Endodermal cell (in vitro differentiated cells): Measurements from ENCODE around the gene TMEM267. TPM values are rescaled to one million over a fixed set of nuclear protein-coding genes. Genes with fewer than 3 reads are reported as not detected.

Experiments
- DNase-seq: peaks from one replicate; pipeline ENCODE4 v3.0.0-alpha.2; 2017
- H3K27ac ChIP-seq: 2 replicates; pipeline ENCODE4 v1.5.1; 2013; ENCODE audit warnings: mild to moderate bottlenecking, low read depth, low read length, moderate library complexity
- H3K27me3 ChIP-seq: 2 replicates; pipeline ENCODE4 v1.6.1; 2013; ENCODE audit warnings: mild to moderate bottlenecking, low read length, moderate library complexity; ENCODE audit not compliant: insufficient read depth, control insufficient read depth, poor library complexity, severe bottlenecking
- H3K36me3 ChIP-seq: 2 replicates; pipeline ENCODE4 v1.7.0; 2013; ENCODE audit warnings: mild to moderate bottlenecking, low read length, moderate library complexity; ENCODE audit not compliant: control insufficient read depth, insufficient read depth
- H3K4me1 ChIP-seq: one replicate; pipeline ENCODE4 v1.7.0; 2013; ENCODE audit warnings: low read length; ENCODE audit not compliant: control insufficient read depth, insufficient read depth
- H3K4me3 ChIP-seq: 2 replicates; pipeline ENCODE4 v1.5.1; 2013; ENCODE audit warnings: mild to moderate bottlenecking, low read length, moderate library complexity
- H3K9ac ChIP-seq: 2 replicates; pipeline ENCODE4 v1.6.1; 2013; ENCODE audit warnings: mild to moderate bottlenecking, low read length, moderate library complexity; ENCODE audit not compliant: poor library complexity, severe bottlenecking; ENCODE audit errors: extremely low read depth
- H3K9me3 ChIP-seq: 2 replicates; pipeline ENCODE4 v1.6.1; 2013; ENCODE audit warnings: mild to moderate bottlenecking, low read length, moderate library complexity; ENCODE audit not compliant: control insufficient read depth
- H3K27ac Mint-ChIP-seq: 2 replicates; pipeline ENCODE4 v1.8.0; 2020; ENCODE audit warnings: mixed read lengths
- H3K27me3 Mint-ChIP-seq: 2 replicates; pipeline ENCODE4 v1.8.0; 2021; ENCODE audit warnings: mild to moderate bottlenecking, mixed read lengths; ENCODE audit not compliant: insufficient read depth
- H3K36me3 Mint-ChIP-seq: 2 replicates; pipeline ENCODE4 v1.8.0; 2020; ENCODE audit warnings: low read depth, mixed read lengths
- H3K4me1 Mint-ChIP-seq: 2 replicates; pipeline ENCODE4 v1.8.0; 2020; ENCODE audit warnings: mixed read lengths
- H3K4me3 Mint-ChIP-seq: 2 replicates; pipeline ENCODE4 v1.8.0; 2020; ENCODE audit warnings: mild to moderate bottlenecking, moderate library complexity, mixed read lengths
- H3K9me3 Mint-ChIP-seq: 2 replicates; pipeline ENCODE4 v1.8.0; 2020; ENCODE audit warnings: mild to moderate bottlenecking, mixed read lengths
- CTCF ChIP-seq: fragments of 200-600 bp; sonication (generic); conservative IDR thresholded peaks from 2 replicates; pipeline ENCODE4 v1.5.0; 2021; ENCODE audit warnings: antibody characterized with exemption, mild to moderate bottlenecking
- WGBS, 2 experiments: methylation state at CpG; one replicate each; pipeline versions ENCODE4 v1.1.5 to v1.1.7; 2013; ENCODE audit warnings: missing lambda C conversion rate in 2 of 2, mixed read lengths in 1 of 2; ENCODE audit not compliant: insufficient coverage in 1 of 2, insufficient read length in 1 of 2; 5-methylcytosine and 5-hydroxymethylcytosine counted together
- total RNA-seq, 2 donors: library from RNA; stranded (reverse); fragmentation: NEBNext Ultra II Directional in 1 of 2; extraction: Animal tissue kit (Norgen Biotek cat#: 25700) in 1 of 2; gene quantifications; 2 replicates in 1 of 2; 3 replicates in 1 of 2; pipeline ENCODE4 v1.2.1, GENCODE V29; 2021

TMEM267 gene
- total RNA-seq, 2 donors from 2014 or later: 8.3 to 8.9 TPM

GRCh38 chr5:43421450-43422133 lies 62.1 kb downstream of the TMEM267 start:
- Mint-ChIP-seq H3K9me3 (peaks cover 5% of the 10 kb centered on the region), H3K27me3 (no peaks in the 10 kb centered on the region), H3K4me1 (peaks cover 12% of the 10 kb centered on the region), H3K27ac (no peak overlapping the region), H3K36me3 (no peaks in the 10 kb centered on the region), H3K4me3 (no peak overlapping the region)
- H3K4me3 ChIP-seq: no peak overlapping the region
- no peak for TF ChIP-seq CTCF
- H3K9ac ChIP-seq: no peak overlapping the region
- no peaks in the 10 kb centered on the region for H3K27me3 ChIP-seq
- no peak overlapping the region for H3K27ac ChIP-seq
- no peaks in the 10 kb centered on the region for H3K36me3 ChIP-seq
- H3K4me1 ChIP-seq: no peaks in the 10 kb centered on the region
- WGBS, 2 experiments: 94 to 98% methylated on average over 4 to 7 of the region's 7 CpGs
- H3K9me3 ChIP-seq: peaks cover 5% of the 10 kb centered on the region
- DNase-seq: no peak

- H3K4me1 Mint-ChIP-seq: peaks cover 23% of the 10 kb centered on the region
- Histone ChIP-seq H3K9me3 (no peaks in the 10 kb centered on the region), H3K36me3 (no peaks in the 10 kb centered on the region), H3K4me3 (no peak overlapping the region), H3K4me1 (no peaks in the 10 kb centered on the region), H3K9ac (no peak overlapping the region), H3K27ac (no peak overlapping the region), H3K27me3 (no peaks in the 10 kb centered on the region)
- no peaks in the 10 kb centered on the region for H3K9me3 Mint-ChIP-seq
- no peak overlapping the region for H3K4me3 Mint-ChIP-seq
- no peaks in the 10 kb centered on the region for H3K27me3 Mint-ChIP-seq
- H3K27ac Mint-ChIP-seq: no peak overlapping the region
- no peak for TF ChIP-seq CTCF
- peak; percentile 64 for DNase-seq
- WGBS, 2 experiments: 75 to 80% methylated on average over 2 to 4 of the region's 4 CpGs
- H3K36me3 Mint-ChIP-seq: no peaks in the 10 kb centered on the region
These were observed 63.4 kb downstream of the TMEM267 start for GRCh38 chr5:43420241-43420640.

- no peak overlapping the region for H3K4me3 Mint-ChIP-seq
- no peak overlapping the region for H3K9ac ChIP-seq
- WGBS, 2 experiments: 96 to 100% methylated on average over 2 of the region's 2 CpGs
- H3K4me1 Mint-ChIP-seq: peaks cover 25% of the 10 kb centered on the region
- H3K36me3 ChIP-seq: no peaks in the 10 kb centered on the region
- no peaks in the 10 kb centered on the region for H3K36me3 Mint-ChIP-seq
- H3K9me3 Mint-ChIP-seq: no peaks in the 10 kb centered on the region
- no peak for TF ChIP-seq CTCF
- no peaks in the 10 kb centered on the region for H3K27me3 Mint-ChIP-seq
- H3K27ac ChIP-seq: no peak overlapping the region
- no peak for DNase-seq
- no peaks in the 10 kb centered on the region for H3K9me3 ChIP-seq
- H3K4me3 ChIP-seq: no peak overlapping the region
- H3K27ac Mint-ChIP-seq: no peak overlapping the region
- no peaks in the 10 kb centered on the region for H3K4me1 ChIP-seq
- no peaks in the 10 kb centered on the region for H3K27me3 ChIP-seq
These were observed 65.1 kb downstream of the TMEM267 start for GRCh38 chr5:43418561-43418960.
